OCI-LY1 (cell line): Measurements from ENCODE around the gene TRIP6.

Source experiments
- H2AFZ ChIP-seq: fragments of 200-600 bp; sonication (generic), shearing (Covaris generic); 2 replicates; pipeline ENCODE4 v1.6.0; 2014; ENCODE audit warnings: antibody characterized with exemption, mild to moderate bottlenecking, low read length
- H3F3A ChIP-seq: fragments of 200-600 bp; sonication (generic), shearing (Covaris generic); 2 replicates; pipeline ENCODE4 v1.6.0; 2014; ENCODE audit warnings: mild to moderate bottlenecking, antibody characterized with exemption, low read length, moderate library complexity; ENCODE audit not compliant: insufficient read depth
- H3K27ac ChIP-seq: fragments of 200-600 bp; sonication (generic); 2 replicates; pipeline ENCODE4 v1.5.1; 2014; ENCODE audit warnings: low read length, mixed run types, mild to moderate bottlenecking, low read depth; ENCODE audit not compliant: poor library complexity, severe bottlenecking
- H3K27me3 ChIP-seq: fragments of 200-600 bp; sonication (generic); 2 replicates; pipeline ENCODE4 v1.6.0; 2014; ENCODE audit warnings: antibody characterized with exemption, mild to moderate bottlenecking, low read length, moderate library complexity; ENCODE audit not compliant: insufficient read depth
- H3K36me3 ChIP-seq: fragments of 200-600 bp; sonication (generic); 2 replicates; pipeline ENCODE4 v1.6.1; 2014; ENCODE audit warnings: mild to moderate bottlenecking, antibody characterized with exemption, low read length, moderate library complexity, mixed read lengths; ENCODE audit not compliant: insufficient read depth
- H3K4me1 ChIP-seq: fragments of 200-600 bp; sonication (generic); 2 replicates; pipeline ENCODE4 v1.5.1; 2014; ENCODE audit warnings: mild to moderate bottlenecking, low read length, moderate library complexity; ENCODE audit not compliant: insufficient read depth, severe bottlenecking
- H3K4me2 ChIP-seq: fragments of 200-600 bp; sonication (generic), shearing (Covaris generic); 2 replicates; pipeline ENCODE4 v1.6.1; 2014; ENCODE audit warnings: low read length
- H3K4me3 ChIP-seq: fragments of 200-600 bp; sonication (generic); 2 replicates; pipeline ENCODE4 v1.5.1; 2014; ENCODE audit warnings: low read length, low read depth, mild to moderate bottlenecking, mixed read lengths; ENCODE audit not compliant: poor library complexity, severe bottlenecking
- H3K79me2 ChIP-seq: fragments of 200-600 bp; shearing (Covaris generic); 2 replicates; pipeline ENCODE4 v1.6.1; 2016; ENCODE audit warnings: mixed run types, low read length, mixed read lengths; ENCODE audit not compliant: insufficient read depth
- H3K9ac ChIP-seq: fragments of 200-600 bp; sonication (generic), shearing (Covaris generic); 2 replicates; pipeline ENCODE4 v1.6.1; 2014; ENCODE audit warnings: mild to moderate bottlenecking, low read length, mixed read lengths
- H3K9me2 ChIP-seq: fragments of 200-600 bp; sonication (generic), shearing (Covaris generic); 2 replicates; pipeline ENCODE4 v1.6.1; 2014; ENCODE audit warnings: low read depth, mild to moderate bottlenecking, low read length, mixed read lengths
- H3K9me3 ChIP-seq: fragments of 200-600 bp; shearing (Covaris generic); 2 replicates; pipeline ENCODE4 v1.6.1; 2014; ENCODE audit warnings: low read length, mixed read lengths
- H4K20me1 ChIP-seq: fragments of 200-600 bp; sonication (generic), shearing (Covaris generic); 2 replicates; pipeline ENCODE4 v1.6.0; 2016; ENCODE audit warnings: mild to moderate bottlenecking, low read length; ENCODE audit not compliant: insufficient read depth
- EZH2 ChIP-seq: fragments of 200-600 bp; sonication (generic), shearing (Covaris generic); IDR thresholded peaks from 2 replicates; pipeline ENCODE4 v1.8.0; 2017; ENCODE audit warnings: borderline replicate concordance, mixed run types, mild to moderate bottlenecking, antibody characterized with exemption, low read length, moderate library complexity, mixed read lengths
- TF ChIP-seq, protein P1 (sequence below): fragments of 200-600 bp; sonication (generic), shearing (Covaris generic); IDR thresholded peaks from 2 replicates; pipeline ENCODE4 v1.5.1; 2017; ENCODE audit warnings: mild to moderate bottlenecking, antibody characterized with exemption, low read length, moderate library complexity, mixed read lengths

Gene TRIP6

GRCh38 chr7:100874300-100874576 lies 7.1 kb downstream of the TRIP6 start:
- TF ChIP-seq EZH2 = no peak
- TF ChIP-seq, protein P1, sequence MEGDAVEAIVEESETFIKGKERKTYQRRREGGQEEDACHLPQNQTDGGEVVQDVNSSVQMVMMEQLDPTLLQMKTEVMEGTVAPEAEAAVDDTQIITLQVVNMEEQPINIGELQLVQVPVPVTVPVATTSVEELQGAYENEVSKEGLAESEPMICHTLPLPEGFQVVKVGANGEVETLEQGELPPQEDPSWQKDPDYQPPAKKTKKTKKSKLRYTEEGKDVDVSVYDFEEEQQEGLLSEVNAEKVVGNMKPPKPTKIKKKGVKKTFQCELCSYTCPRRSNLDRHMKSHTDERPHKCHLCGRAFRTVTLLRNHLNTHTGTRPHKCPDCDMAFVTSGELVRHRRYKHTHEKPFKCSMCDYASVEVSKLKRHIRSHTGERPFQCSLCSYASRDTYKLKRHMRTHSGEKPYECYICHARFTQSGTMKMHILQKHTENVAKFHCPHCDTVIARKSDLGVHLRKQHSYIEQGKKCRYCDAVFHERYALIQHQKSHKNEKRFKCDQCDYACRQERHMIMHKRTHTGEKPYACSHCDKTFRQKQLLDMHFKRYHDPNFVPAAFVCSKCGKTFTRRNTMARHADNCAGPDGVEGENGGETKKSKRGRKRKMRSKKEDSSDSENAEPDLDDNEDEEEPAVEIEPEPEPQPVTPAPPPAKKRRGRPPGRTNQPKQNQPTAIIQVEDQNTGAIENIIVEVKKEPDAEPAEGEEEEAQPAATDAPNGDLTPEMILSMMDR = no peak
- H3K9me2 ChIP-seq = no peaks in the 10 kb centered on the region
- no peaks in the 10 kb centered on the region for H3K27me3 ChIP-seq
- H3K9ac ChIP-seq = peak overlapping the region; percentile 91
- H2AFZ ChIP-seq = no peak overlapping the region
- peaks cover 42% of the 10 kb centered on the region for H3K79me2 ChIP-seq
- peak overlapping the region; percentile 77 for H3K27ac ChIP-seq
- H3F3A ChIP-seq = no peaks in the 10 kb centered on the region
- peaks cover 31% of the 10 kb centered on the region for H3K36me3 ChIP-seq
- peak overlapping the region; percentile 82 for H3K4me3 ChIP-seq
- H3K4me2 ChIP-seq = peak overlapping the region; percentile 64
- peaks cover 2% of the 10 kb centered on the region; the same call in 1 of the 2 replicates for H4K20me1 ChIP-seq
- no peaks in the 10 kb centered on the region for H3K9me3 ChIP-seq
- H3K4me1 ChIP-seq = peaks cover 45% of the 10 kb centered on the region

DNA sequence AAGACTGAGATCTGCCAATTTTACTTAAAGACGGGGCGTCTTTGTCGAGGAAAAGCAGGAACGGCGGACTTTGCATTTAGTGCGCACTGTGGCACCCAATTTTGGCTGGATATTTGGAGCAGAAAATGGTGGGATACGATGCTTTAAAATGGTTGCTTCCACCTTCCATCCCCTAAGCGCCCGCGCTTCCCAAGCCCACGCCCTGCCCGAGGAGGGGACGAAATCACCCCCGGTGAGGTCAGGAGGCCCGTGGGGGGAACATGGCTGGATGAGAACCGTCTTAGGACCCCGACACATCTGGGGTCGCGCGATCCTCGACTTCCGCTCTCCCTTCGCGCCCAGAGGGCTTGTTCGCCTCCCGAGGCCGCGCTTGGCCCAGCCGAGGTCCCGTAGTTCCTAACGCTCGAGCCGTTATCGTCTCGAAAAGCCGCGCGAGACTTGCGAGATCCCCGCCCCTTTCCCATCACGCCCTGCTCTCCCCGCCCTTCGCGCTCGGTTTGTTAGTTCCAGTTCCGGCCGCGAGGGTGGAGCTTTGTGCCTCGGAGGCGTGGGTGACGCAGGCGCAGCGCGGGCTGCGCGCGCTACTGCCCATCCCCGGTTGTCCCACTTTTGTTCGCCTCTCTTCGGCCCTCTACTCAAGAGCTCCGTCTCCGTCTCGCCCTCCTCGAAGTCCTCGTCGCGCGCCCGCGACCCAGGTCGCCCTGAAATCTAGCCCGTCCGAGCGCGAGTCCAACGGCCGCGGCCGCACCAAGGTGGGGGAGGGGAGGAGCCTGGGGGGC lies 7.6 kb downstream of the TRIP6 start, which contains the start of gene SRRT:
TSS of gene SRRT (plus strand) at position 527 of the 779 bp plus-strand sequence. CDS start 488 bp downstream, outside the sequence.
- Histone ChIP-seq H3K79me2 (peaks cover 47% of the 10 kb centered on the region), H3K27me3 (no peaks in the 10 kb centered on the region), H3K36me3 (peaks cover 36% of the 10 kb centered on the region)

GRCh38 chr7:100875356-100875751 lies 8.2 kb downstream of the TRIP6 start:
- Histone ChIP-seq H4K20me1 (peaks cover 2% of the 10 kb centered on the region; the same call in 1 of the 2 replicates), H2AFZ (no peak overlapping the region), H3K4me3 (peak overlapping the region; percentile 82), H3K36me3 (peaks cover 41% of the 10 kb centered on the region), H3K9ac (peak overlapping the region; percentile 91), H3K9me2 (no peaks in the 10 kb centered on the region), H3K9me3 (no peaks in the 10 kb centered on the region), H3F3A (no peaks in the 10 kb centered on the region), H3K27me3 (no peaks in the 10 kb centered on the region), H3K79me2 (peaks cover 52% of the 10 kb centered on the region), H3K4me1 (peaks cover 47% of the 10 kb centered on the region), H3K27ac (peak overlapping the region; percentile 49), H3K4me2 (peak overlapping the region; percentile 90)
- TF ChIP-seq, protein P1 = no peak
- TF ChIP-seq EZH2 = no peak

More for the DNA sequence above, 7.6 kb downstream of the TRIP6 start, which contains the start of gene SRRT:
- peak within 1 kb of the TSS; percentile 90 for H3K4me2 ChIP-seq
- peak within 1 kb of the TSS; percentile 91 for H3K9ac ChIP-seq
- H2AFZ ChIP-seq = no peak within 1 kb of the TSS
- TF ChIP-seq, protein P1 = 0 out of 2 replicates have a peak, but pooled peaks have one; percentile 6
- no peak for TF ChIP-seq EZH2
- H3K27ac ChIP-seq = peak within 1 kb of the TSS; percentile 77
- no peaks in the 10 kb centered on the region for H3K9me2 ChIP-seq
- peak within 1 kb of the TSS; percentile 82 for H3K4me3 ChIP-seq
- H3K4me1 ChIP-seq = peaks cover 47% of the 10 kb centered on the region
- no peaks in the 10 kb centered on the region for H3F3A ChIP-seq
- H4K20me1 ChIP-seq = peaks cover 2% of the 10 kb centered on the region; the same call in 1 of the 2 replicates
- no peaks in the 10 kb centered on the region for H3K9me3 ChIP-seq
